Activated T-cell treated with anti-CD3 and anti-CD28 coated beads, Interleukin-2, amount 50 U/mL, for 48 hours (primary cell): ENCODE measurements around the gene PADI1.

Source experiments
- DNase-seq, 2 experiments: peaks; one replicate each; pipeline ENCODE4 v3.0.0-alpha.2; 2020

The PADI1 gene

GRCh38 chr1:17181781-17182464, 23.0 kb upstream of the PADI1 start:
- DNase-seq: peak in 1 of 2 experiments; percentile 14

DNA sequence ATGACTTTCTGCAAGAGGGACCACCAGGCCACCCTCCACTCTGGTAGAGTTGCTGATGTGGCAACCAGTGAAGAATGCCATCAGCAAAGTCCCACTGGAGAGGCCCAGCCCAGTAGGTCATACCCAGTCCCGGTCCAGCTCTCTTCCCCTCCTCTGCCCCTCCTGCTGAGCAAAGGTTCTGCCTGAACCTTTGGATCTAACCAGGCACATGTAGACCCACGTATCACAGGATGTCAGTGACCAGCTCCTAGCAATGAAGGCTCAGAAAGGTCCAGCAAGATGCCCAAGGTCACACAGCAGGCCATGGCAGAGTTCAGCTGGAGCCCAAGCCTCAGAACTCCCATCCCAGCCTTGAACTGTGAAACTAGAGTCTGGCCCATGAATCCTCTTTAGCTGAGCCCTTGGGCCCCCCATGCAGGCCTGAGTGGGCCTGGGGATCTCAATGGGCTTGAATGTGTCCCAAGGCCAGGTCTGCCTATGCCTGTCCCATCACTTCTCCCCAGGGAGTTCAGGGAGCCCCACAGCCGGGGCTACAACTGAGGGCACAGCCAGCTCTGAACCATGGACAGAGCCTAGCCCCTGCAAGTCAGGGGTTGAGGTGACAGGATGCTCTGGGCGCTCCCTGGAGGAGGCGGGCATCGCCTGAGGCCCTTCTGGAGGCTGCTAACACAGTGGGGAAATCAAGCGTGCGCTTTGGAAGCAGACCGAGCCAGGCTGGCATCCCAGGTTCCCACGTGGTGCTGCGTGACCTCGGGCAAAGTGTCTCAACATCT, 21.4 kb upstream of the PADI1 start:
- DNase-seq: peak in 1 of 2 experiments; percentile 5

DNA sequence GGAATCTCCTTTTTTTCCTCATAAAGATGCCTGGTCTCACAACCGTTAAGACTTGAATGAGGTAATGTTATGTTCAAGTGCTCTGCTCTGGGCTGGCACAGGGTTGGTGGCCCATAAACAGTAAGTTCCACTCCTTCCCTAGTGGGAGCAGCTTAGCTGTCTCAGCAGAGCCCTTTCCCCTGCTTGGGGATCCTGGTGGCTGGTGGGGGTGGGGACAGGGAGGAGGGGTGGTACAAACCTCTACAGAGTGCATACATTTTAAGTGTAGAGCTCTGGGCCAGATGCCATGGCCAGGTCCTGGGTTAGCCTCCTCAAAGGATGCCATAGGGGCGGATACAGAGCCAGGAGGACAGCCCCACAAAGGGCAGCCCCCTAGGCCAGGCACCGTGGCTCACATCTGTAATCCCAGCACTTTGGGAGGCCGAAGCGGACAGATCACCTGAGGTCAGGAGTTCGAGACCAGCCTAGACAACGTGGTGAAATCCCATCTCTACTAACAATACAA, 20.7 kb upstream of the PADI1 start:
- peak in 1 of 2 experiments; percentile 7 for DNase-seq

DNA sequence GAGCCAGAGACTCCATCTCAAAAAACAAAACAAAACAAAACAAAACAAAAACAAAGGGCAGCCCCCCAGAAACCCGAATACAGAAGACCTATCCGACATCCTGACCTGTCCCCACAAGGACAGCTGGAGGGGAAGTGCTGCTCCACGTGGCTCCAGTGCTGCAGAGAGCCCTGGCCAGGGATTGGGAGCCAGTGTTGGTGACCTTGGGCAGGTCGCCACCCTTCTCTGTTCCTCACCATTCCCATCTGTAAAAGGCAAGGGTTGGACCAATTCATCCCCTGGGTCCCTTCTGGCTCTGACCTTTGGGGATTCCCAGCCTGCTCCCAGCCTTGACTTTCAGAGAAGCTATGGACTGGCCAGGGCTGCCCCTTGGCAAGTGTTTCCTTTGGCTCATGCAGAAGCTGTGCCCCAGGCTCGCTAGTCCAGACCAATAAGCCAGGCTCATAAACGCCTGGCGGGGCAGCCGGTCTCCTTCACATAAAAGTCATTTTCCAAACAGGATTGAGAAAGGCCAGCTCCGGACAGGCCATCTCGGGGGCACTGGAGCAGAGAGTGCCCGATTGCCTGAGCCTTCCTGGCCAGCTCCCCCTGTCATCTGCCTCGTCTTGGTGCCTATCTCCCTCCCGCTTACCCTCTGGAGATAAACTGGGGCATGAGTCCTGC, 20.0 kb upstream of the PADI1 start:
- DNase-seq: peak in 1 of 2 experiments; percentile 12

DNA sequence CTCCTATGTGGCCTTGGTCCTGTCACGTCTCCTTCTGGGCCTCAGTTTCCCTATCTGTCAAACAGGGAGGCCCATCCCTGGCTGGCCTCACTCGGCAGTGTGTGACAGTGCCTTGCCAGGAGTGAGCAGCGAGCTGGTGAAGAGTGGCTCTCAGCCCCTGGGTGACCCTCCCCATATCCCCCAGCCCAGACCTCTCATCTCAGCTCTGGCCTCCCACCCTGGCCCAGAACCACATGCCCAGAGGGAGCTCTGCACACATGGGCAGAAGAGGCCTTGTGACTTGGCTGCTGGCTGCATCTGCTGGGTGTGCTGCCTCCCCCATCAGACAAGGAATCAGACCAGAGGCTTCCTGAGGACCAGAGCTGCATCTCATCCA, 19.5 kb upstream of the PADI1 start:
- DNase-seq: no peak

GRCh38 chr1:17186216-17186909, 18.6 kb upstream of the PADI1 start:
- DNase-seq: peak in 1 of 2 experiments; percentile 13

DNA sequence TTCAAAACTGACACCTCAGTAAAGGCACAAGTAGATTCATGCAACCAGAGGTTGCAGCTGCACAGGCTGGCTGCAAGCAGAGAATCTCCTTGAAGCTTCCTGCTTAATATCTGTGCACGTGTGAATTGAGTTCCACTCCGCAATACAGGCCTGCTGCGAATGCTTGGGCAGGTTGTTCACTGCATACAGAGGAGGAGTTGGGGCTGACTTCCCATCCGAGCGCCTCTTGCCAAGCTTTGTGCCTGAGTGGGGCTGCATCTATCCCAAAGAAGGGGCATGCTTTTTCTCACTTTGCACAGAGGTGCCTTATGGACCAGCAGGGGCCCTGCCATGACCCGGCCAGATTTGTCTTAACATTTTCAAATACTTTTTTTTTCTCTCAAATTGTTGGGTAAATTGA, 17.9 kb upstream of the PADI1 start:
- peak in 1 of 2 experiments; percentile 1 for DNase-seq

- DNase-seq: no peak
Observed at GRCh38 chr1:17188217-17188616, 16.7 kb upstream of the PADI1 start.

DNA sequence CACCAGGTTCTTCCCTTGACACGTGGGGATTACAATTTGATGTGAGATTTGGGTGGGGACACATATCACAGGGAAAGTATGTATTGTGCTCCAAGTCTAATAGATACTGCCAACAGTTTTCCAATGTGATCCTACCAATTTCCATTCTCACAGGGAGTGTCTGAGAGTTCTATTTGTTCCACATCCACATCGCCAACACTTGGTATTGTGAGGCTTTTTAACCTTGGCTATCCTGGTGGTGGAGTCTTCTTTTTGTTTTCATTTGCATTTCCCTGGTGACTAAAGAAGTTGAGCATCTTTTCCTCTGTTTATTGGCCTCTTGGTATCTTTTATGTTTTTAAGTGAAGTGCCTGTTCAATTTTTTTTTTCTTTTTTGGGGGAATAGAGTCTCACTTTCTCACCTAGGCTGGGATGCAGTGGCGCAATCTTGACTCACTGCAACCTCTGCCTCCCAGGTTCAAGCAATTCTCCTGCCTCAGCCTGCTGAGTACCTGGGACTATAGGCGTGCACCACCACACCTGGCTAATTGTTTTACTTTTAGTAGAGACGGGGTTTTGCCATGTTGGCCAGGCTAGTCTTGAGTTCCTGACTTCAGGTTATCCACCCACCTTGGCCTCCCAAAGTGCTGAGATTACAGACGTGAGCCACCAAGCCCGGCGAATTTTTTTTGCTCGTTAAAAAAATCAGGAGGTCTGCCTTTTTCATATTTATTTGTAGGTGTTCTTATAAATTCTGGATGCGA, 15.9 kb upstream of the PADI1 start:
- DNase-seq: no peak

DNA sequence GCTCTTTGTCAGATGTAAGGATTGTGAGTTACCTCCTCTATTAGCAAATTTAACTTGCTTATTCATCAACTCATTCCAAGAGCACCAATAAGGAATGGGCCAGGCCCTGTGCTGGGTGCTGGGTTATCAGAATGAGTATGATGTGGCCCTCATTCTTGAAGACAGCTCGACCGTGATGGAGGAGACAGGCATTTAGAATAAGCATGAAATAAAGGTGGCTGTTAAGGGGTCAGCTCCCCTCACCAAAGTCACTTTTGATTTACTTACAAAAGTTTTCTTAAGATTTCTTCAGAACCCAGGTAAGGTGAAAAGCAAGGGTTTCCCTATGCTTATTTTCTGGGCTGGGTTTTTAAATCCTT, 15.3 kb upstream of the PADI1 start:
- DNase-seq: peak in 1 of 2 experiments; percentile 5

GRCh38 chr1:17190010-17190995, 14.6 kb upstream of the PADI1 start:
- peak in 1 of 2 experiments; percentile 8 for DNase-seq

DNA sequence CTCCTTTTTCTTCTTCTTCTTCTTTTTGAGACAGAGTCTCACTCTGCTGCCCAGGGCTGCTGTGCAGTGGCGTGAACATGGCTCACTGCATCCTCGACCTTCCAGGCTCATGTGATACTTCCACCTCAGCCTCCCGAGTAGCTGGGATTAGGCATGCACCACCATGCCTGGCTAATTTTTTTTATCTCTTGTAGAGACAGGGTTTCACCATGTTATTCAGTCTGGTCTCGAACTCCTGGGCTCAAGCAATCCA, 13.0 kb upstream of the PADI1 start:
- DNase-seq: no peak

DNA sequence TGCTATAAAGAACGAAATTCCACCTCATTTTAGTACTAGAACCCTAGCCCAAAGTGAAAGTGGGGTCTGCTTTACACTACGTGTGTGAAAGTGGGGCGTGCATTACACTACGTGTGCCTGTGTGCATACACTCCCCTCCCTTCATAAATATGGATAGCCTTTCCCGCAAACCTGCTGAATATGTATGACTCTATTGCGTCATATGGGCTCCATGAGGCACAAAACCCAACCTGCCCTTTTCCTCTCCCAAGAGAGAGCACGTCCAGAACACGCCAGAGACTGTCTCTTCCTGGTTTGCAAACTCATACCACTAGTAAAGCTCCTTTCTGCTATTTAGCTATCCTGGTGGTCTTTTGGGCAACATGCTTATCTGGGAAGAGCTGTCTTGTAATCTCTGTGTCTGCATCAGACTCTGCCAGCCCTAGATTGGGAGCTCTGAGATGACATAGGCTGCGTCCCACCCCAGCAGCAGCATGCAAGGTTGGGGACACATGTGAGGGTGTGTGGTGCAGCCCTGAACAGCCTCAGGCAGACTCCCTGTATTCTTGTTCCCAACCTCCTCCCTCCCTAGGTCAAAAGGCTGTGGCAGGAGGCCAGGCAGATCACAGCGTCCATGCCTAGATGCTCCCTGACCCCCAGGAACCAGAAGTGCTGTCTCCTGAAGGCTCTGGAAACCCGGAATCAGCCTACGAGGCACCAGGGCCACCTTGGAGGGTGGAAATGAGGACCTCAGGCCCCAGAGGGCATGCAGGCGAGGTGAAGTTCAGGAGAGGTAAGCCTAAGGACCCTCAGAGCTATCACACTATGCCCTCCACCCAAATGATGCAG, 12.3 kb upstream of the PADI1 start:
- DNase-seq: peak in 1 of 2 experiments; percentile 8

GRCh38 chr1:17193222-17194132, 11.5 kb upstream of the PADI1 start:
- DNase-seq: peak in 1 of 2 experiments; percentile 10

DNA sequence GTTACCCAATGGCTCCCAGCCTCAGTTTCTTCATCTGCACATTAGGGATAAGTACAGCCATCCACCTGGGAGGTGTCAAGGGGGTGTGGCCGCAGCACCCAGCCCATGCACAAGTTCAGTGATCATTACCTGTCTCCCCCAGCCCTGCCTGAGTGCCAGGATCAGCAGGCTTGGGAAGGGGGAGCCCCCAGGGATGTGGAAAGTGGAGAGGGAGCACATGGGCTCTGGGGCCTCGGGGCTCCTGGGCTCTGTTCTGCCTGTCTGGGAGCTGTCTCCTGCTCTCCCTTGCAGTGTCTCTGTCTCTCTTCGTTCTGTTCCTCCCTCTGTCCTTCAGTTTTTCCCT, 10.8 kb upstream of the PADI1 start:
- DNase-seq: peak in 1 of 2 experiments; percentile 3

GRCh38 chr1:17194615-17195528, 10.1 kb upstream of the PADI1 start:
- DNase-seq: peak; percentile 5 to 10

GRCh38 chr1:17195731-17196130, 9.2 kb upstream of the PADI1 start:
- peak in 1 of 2 experiments; percentile 11 for DNase-seq

DNA sequence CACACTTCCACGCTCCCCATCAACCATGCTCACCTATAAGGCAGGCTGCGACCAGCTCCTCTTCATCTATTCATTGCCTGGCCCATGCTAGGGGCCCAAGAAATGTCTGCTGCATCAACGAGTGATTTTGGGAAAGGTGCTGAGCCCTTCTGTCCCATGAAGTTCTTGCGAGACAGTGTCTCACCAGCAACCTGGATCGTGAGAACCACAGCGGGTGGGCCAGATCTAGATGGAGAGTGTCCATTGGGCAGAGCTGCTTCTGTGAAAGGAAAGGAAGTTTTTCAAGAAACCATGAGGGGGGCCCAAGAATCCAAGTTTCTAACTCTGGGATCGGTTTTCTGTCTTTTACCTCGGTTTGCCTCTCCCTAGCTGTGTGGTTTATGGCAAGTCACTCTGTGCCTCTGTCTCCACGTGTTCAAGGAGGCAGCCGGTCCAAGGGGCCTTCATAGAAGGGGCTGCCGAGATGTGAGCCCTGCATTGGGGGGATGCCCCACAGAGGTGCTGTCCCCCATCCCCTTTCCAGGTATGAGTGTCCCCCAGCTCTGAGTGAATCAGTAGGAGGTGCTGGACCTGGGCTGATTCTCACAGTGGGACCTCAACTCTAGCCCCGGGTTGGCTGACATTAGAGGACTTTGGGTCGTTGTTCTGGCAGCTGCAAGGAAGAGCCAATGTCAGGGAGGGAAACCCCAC, 8.3 kb upstream of the PADI1 start:
- DNase-seq: peak; percentile 9 to 14
